GM10266 (cell line): Measurements from ENCODE around the gene BOK.

Experiments used
- DNase-seq: peaks from one replicate; pipeline ENCODE4 v3.0.0; 2012; ENCODE audit errors: extremely low spot score
- TF ChIP-seq, protein P1 (sequence below): IDR thresholded peaks from 2 replicates; pipeline ENCODE4 v1.5.1; 2012; ENCODE audit warnings: mild to moderate bottlenecking, low read depth; ENCODE audit not compliant: control insufficient read depth, insufficient read depth; ENCODE audit errors: missing control alignments

Gene BOK

DNA sequence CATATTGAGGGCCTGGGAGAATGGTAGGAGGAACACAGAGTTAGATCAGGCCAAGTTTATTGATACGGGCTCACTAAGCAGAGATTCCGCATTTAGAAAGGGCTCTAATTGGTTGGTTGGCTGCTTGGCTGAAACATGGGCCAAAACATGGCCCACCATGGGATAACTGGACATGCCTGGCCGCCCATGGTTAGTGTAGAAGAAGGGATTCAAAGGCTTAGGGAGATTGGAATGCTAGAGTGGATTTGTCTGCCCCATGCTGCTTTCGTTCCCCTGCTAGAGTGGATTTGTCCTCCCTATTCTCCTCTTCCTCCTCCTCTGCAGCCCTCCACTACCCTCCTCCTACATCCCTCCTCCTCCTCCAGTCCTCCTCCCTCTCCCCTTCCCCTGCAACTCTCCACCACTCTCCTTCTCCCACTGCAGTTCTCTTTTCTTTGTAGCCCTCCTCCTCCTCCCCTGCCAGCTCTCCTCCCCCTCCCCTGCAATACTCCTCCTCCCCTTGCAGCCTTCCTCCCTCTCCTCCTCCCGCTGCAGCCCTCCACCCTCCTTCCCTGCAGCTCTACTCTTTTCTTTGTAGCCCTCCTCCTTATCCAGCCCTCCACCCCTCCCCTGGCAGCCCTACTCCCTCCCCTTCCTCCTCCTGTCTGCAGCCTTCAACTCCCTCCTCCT lies 17.2 kb downstream of the BOK start:
- TF ChIP-seq, protein P1, sequence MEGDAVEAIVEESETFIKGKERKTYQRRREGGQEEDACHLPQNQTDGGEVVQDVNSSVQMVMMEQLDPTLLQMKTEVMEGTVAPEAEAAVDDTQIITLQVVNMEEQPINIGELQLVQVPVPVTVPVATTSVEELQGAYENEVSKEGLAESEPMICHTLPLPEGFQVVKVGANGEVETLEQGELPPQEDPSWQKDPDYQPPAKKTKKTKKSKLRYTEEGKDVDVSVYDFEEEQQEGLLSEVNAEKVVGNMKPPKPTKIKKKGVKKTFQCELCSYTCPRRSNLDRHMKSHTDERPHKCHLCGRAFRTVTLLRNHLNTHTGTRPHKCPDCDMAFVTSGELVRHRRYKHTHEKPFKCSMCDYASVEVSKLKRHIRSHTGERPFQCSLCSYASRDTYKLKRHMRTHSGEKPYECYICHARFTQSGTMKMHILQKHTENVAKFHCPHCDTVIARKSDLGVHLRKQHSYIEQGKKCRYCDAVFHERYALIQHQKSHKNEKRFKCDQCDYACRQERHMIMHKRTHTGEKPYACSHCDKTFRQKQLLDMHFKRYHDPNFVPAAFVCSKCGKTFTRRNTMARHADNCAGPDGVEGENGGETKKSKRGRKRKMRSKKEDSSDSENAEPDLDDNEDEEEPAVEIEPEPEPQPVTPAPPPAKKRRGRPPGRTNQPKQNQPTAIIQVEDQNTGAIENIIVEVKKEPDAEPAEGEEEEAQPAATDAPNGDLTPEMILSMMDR = no peak
- no peak for DNase-seq

DNA sequence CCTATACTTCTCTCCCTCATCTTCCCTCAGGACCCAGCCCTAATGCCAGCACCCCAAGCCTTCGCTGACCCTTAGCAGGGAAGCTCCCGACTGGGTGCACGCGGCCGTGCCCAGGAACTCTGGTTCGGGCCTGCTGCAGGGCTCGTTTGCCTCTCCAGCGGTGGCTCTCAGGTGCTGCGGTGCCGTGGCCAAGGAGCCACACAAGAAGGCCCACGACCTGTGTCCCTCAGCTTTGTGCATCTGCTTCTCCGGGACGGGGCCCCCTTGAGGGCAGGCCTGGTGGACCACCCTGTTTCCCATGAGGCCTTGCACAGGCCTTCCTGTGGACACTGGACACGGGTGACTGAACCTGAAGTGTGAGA lies 17.7 kb downstream of the BOK start:
- TF ChIP-seq, protein P1 = no peak
- no peak for DNase-seq

DNA sequence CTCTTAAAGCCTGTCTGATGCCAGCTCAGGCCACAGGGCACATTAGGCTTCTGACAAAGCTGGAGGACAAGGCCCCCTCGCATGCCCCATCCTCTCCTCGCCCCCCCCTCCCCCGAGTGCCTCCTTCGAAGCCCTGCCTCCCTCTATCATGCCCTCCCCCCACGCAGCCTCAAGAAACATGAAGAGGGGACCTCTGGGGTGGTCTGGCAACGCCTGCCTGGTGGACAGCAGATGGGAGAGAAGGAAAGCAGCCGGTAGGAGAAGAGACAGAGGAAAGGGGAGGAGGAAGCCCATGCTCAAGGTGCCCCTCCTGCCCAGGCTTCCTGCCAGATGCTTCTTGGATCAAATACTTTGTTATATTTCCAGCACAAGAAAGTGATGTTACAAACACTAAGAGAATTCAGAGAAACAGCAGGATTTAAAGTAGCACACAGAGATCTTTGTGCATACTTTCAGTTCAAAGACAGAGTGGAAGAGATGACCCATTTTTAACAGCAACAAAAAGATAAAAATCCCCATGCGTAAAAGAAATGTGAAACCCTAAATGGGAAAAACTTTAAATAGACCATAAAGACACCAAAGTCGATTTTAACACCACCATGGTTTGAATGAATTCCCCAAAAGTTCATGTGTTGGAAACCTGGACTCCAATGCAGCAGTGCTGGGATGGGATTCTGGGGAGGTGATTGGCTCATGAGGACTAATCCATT lies 19.0 kb downstream of the BOK start:
- DNase-seq = no peak
- TF ChIP-seq, protein P1 = no peak

DNA sequence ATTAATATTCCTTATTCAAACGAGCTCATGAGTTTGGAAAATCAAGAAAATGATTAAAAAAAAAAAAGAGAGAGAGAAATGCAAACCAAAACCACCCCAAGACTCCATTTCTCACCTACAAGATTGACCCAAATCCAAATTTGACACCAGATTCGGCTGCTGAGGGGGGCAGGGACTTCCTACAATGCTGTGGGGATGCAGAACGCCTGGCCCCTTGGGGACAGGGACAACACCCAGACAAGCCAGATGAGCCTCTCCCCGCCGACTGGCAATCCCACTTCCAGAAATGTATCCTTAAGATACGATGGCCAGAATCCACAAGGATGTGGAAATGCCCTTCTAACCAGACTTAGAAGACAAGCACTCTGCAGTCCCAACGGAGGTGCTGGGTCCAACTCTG lies 20.7 kb downstream of the BOK start:
- TF ChIP-seq, protein P1 = no peak
- DNase-seq = no peak

DNA sequence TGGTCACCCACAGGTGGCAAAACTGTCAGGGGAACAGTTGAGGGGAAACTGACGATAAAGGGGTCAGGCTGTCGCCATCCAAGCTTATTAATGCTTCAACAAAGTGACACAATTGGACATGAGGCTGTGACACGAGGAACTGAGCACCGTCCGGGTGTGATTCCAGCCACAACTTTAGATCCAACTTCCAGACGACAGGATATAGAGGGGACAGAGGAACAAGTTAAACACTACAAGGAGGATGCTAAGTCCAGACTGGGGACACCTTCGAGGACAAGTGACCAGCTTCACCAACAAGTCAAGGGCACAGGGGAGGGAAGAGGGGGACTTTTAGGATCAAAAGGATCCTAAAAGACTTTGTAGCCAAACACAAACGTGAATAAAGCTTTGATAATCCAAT lies 23.8 kb downstream of the BOK start:
- TF ChIP-seq, protein P1 = no peak
- no peak for DNase-seq

DNA sequence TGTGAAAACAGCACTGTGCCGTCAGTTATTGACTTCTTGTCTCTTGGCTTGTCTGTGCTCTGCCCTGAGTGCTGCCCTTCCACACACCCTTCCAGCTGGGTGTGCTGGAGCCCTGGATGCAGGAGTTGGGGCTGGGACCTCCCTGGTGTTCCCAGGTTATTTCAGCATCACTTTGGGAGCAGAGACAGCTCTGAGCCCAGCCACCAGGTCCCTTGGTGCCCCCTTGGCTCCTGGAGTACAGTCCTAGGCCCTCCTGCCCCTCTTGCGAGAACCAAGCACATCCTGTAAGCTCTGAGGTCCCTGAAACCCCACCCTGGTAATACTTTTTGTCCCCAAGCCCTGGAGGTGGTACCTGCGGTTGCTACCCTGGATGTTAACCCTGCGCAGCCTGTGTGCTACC lies 24.3 kb downstream of the BOK start:
- TF ChIP-seq, protein P1 = no peak
- DNase-seq = no peak

DNA sequence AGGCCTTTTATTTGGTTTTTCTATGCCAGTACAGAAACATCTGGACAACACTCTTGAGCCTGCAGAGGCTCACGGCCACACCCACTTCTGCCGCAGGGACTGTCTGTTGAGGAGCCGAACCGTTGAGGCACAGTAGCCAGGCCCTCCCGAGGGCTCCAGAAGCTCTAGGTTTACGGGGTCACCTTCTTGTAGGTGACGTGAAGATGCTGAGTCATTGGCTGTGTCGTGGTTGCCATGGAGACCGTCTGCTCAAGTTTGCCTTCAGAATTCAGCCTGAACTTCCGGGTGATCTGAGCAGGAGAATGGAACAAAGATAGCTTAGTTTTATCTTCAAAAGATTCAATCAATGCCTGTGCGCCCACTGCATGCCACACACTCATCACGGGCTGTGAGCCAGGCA lies 25.9 kb downstream of the BOK start:
- TF ChIP-seq, protein P1 = no peak
- no peak for DNase-seq
